A549 (cell line): Measurements from ENCODE around the gene TCL1A. TPM values are rescaled to one million over a fixed set of nuclear protein-coding genes. Genes with fewer than 3 reads are reported as not detected.

ENCODE experiments used
- ATAC-seq, 2 experiments: fragments of 200-7000 bp in 1 of 2; fragments of >200 bp in 1 of 2; cut with Nextera tagmentation in 1 of 2; cut with Tn5 transposase in 1 of 2; 3 replicates each; pipeline versions ENCODE4 v1.8.0 to v1.9.1; 2018 to 2020; ENCODE audit warnings: mild to moderate bottlenecking in 1 of 2, moderate library complexity in 1 of 2
- CTCF ChIA-PET: fragments of 300-600 bp; sonication (Branson Sonifier 250); formaldehyde crosslinking; extraction: SDS; loops from one replicate; lab custom pipeline; 2021; ENCODE audit warnings: antibody characterized with exemption, inconsistent platforms; lab: Yijun Ruan, JAX
- POLR2A ChIA-PET: fragments of 350-600 bp; formaldehyde crosslinking; extraction: SDS; loops from one replicate; lab custom pipeline; 2021; ENCODE audit warnings: antibody characterized with exemption, inconsistent platforms; lab: Yijun Ruan, JAX
- DNase-seq, 2 experiments: peaks; one replicate each; pipeline versions ENCODE4 v3.0.0 to v3.0.0-alpha.2; 2011 to 2016; ENCODE audit warnings: low read depth in 1 of 2, low spot score in 1 of 2
- FAIRE-seq: peaks from 2 replicates; lab custom pipeline; 2011; peaks lifted over from hg19 to GRCh38; lab: Jason Lieb, UNC
- H3K27ac ChIP-seq, 2 experiments: fragments of >200 bp; sonication (Bioruptor Twin); formaldehyde crosslinking; 3 replicates each; pipeline ENCODE4 v1.5.1; 2016 to 2017
- H3K4me1 ChIP-seq: fragments of >200 bp; sonication (Bioruptor Twin); formaldehyde crosslinking; 3 replicates; pipeline ENCODE4 v1.6.1; 2016
- H3K4me2 ChIP-seq: fragments of >200 bp; sonication (Bioruptor Twin); formaldehyde crosslinking; 3 replicates; pipeline ENCODE4 v1.6.1; 2016
- H3K4me3 ChIP-seq: fragments of >200 bp; sonication (Bioruptor Twin); formaldehyde crosslinking; 3 replicates; pipeline ENCODE4 v1.5.1; 2016
- H3K9me3 ChIP-seq: fragments of >200 bp; sonication (Bioruptor Twin); formaldehyde crosslinking; 3 replicates; pipeline ENCODE4 v1.6.1; 2016
- BHLHE40 ChIP-seq: IDR thresholded peaks from 2 replicates; pipeline ENCODE4 v1.6.1; 2012; ENCODE audit warnings: low read depth, low read length, inconsistent platforms
- CHD4 ChIP-seq: fragments of 200-600 bp; sonication (generic); IDR thresholded peaks from 2 replicates; pipeline ENCODE4 v1.6.1; 2016; ENCODE audit warnings: antibody characterized with exemption, mild to moderate bottlenecking, borderline replicate concordance
- EP300 ChIP-seq, 2 experiments: fragments of >200 bp; sonication (Bioruptor Twin); formaldehyde crosslinking; IDR thresholded peaks; 2 replicates in 1 of 2; 3 replicates in 1 of 2; pipeline ENCODE4 v1.6.1; 2016 to 2017
- FOSB ChIP-seq: fragments of 250-450 bp; sonication (Bioruptor Pico); IDR thresholded peaks from 2 replicates; pipeline ENCODE4 v1.5.0; 2020; ENCODE audit warnings: mild to moderate bottlenecking, moderate library complexity
- FOSL2 ChIP-seq, 2 experiments: fragments of 450-650 bp in 1 of 2; fragments of >200 bp in 1 of 2; sonication (Bioruptor Twin) in 1 of 2; formaldehyde crosslinking; IDR thresholded peaks; 2 replicates each; pipeline versions ENCODE4 v1.5.0 to v1.6.1; 2016 to 2020; ENCODE audit warnings: mild to moderate bottlenecking in 1 of 2, moderate library complexity in 1 of 2
- GATA3 ChIP-seq: IDR thresholded peaks from 2 replicates; pipeline ENCODE4 v1.6.1; 2012; ENCODE audit warnings: borderline replicate concordance
- HDAC2 ChIP-seq: fragments of 200-600 bp; sonication (generic); IDR thresholded peaks from 2 replicates; pipeline ENCODE4 v1.6.1; 2016
- HOXA7 ChIP-seq: fragments of 250-450 bp; sonication (Bioruptor Pico); IDR thresholded peaks from 2 replicates; pipeline ENCODE4 v1.5.0; 2020; ENCODE audit warnings: mild to moderate bottlenecking, moderate library complexity
- HOXB13 ChIP-seq: fragments of 250-450 bp; sonication (Bioruptor Pico); IDR thresholded peaks from 2 replicates; pipeline ENCODE4 v1.5.0; 2020; ENCODE audit warnings: low read depth, mild to moderate bottlenecking, moderate library complexity
- KDM5A ChIP-seq: fragments of 200-600 bp; sonication (generic); IDR thresholded peaks from 2 replicates; pipeline ENCODE4 v1.6.1; 2016; ENCODE audit warnings: antibody characterized with exemption, mild to moderate bottlenecking
- MAX ChIP-seq: IDR thresholded peaks from 2 replicates; pipeline ENCODE4 v1.6.1; 2012
- NPAS2 ChIP-seq: fragments of 250-450 bp; sonication (Bioruptor Pico); IDR thresholded peaks from 2 replicates; pipeline ENCODE4 v1.8.0; 2022; ENCODE audit warnings: mild to moderate bottlenecking, moderate library complexity, borderline replicate concordance
- PBX3 ChIP-seq: IDR thresholded peaks from 2 replicates; pipeline ENCODE4 v1.6.1; 2012
- POLR2AphosphoS2 ChIP-seq: conservative IDR thresholded peaks from 2 replicates; pipeline ENCODE4 v1.6.1; 2012; ENCODE audit warnings: low read length, improper control_type of control experiment, inconsistent platforms
- RNF2 ChIP-seq: fragments of 200-600 bp; sonication (generic); IDR thresholded peaks from 2 replicates; pipeline ENCODE4 v1.6.1; 2016; ENCODE audit warnings: low read depth, mild to moderate bottlenecking, antibody characterized with exemption, moderate library complexity, borderline replicate concordance
- SMC3 ChIP-seq: fragments of >200 bp; sonication (Bioruptor Twin); formaldehyde crosslinking; IDR thresholded peaks from 3 replicates; pipeline ENCODE4 v1.6.1; 2018; ENCODE audit warnings: inconsistent platforms
- USF2 ChIP-seq: fragments of 450-650 bp; IDR thresholded peaks from 2 replicates; pipeline ENCODE4 v1.6.1; 2014; ENCODE audit warnings: antibody characterized with exemption
- ZC3H11A ChIP-seq: fragments of 450-650 bp; IDR thresholded peaks from 2 replicates; pipeline ENCODE4 v1.6.1; 2014; ENCODE audit warnings: antibody characterized with exemption, mild to moderate bottlenecking
- ZFP36 ChIP-seq: fragments of 450-650 bp; IDR thresholded peaks from 2 replicates; pipeline ENCODE4 v1.6.1; 2014; ENCODE audit warnings: borderline replicate concordance; ENCODE audit not compliant: partially characterized antibody
- WGBS: methylation state at CpG from one replicate; pipeline ENCODE4 v1.1.6; 2017; ENCODE audit errors: missing lambda C conversion rate; 5-methylcytosine and 5-hydroxymethylcytosine counted together
- polyA plus RNA-seq, 4 experiments: library from polyadenylated mRNA; depleted of rRNA in 3 of 4; stranded (reverse); fragments of >200 nt; fragmentation: RNase III in 1 of 4; extraction: RNeasy Plus Mini Kit Qiagen cat#74134 plus additional on column Dnase treatment in 1 of 4; gene quantifications; 2 replicates in 3 of 4; 3 replicates in 1 of 4; pipeline ENCODE4 v1.2.3, GENCODE V29; 2011 to 2017

Gene TCL1A
- polyA plus RNA-seq, 2 of the 4 experiments (the other 2 are of a cell fraction): not detected

GRCh38 chr14:95679998-95680735 lies 33.8 kb downstream of the TCL1A start:
- CTCF ChIA-PET: interaction anchor here (0.6 to 1.1 kb wide), 2 partner anchors 15 to 19 kb away, joined by 3 to 4 read pairs; no protein-coding TSS in a partner anchor
- H3K4me2 ChIP-seq: 0 out of 3 replicates have a peak overlapping the region, but pooled peaks have one; percentile 7
- no peaks in the 10 kb centered on the region for H3K4me1 ChIP-seq
- POLR2A ChIA-PET: no interaction called here
- DNase-seq: peak in 1 of 2 experiments; percentile 29
- H3K27ac ChIP-seq: no peak overlapping the region
- no peaks in the 10 kb centered on the region for H3K9me3 ChIP-seq
- no peak for FAIRE-seq
- H3K4me3 ChIP-seq: no peak overlapping the region
- peak; percentile 65 to 72; a peak in 4 of 6 replicates for ATAC-seq
- TF ChIP-seq HDAC2 (no peak), SMC3 (no peak), KDM5A (no peak), FOSB (CRISPR knock-in tag) (no peak), ZC3H11A (no peak), MAX (no peak), USF2 (no peak), HOXA7 (no peak), NPAS2 (CRISPR knock-in tag) (no peak)
- WGBS: 5% methylated on average over 8 of the region's 8 CpGs

GRCh38 chr14:95679148-95679815 lies 34.6 kb downstream of the TCL1A start:
- H3K4me1 ChIP-seq: no peaks in the 10 kb centered on the region
- H3K9me3 ChIP-seq: no peaks in the 10 kb centered on the region
- H3K27ac ChIP-seq: no peak overlapping the region
- FAIRE-seq (no peak), DNase-seq (no peak), ATAC-seq (no peak)
- WGBS: 22% methylated on average over 4 of the region's 4 CpGs
- H3K4me2 ChIP-seq: 0 out of 3 replicates have a peak overlapping the region, but pooled peaks have one; percentile 7
- CTCF ChIA-PET: interaction anchor here (0.6 kb wide), 1 partner anchor 18 kb away, joined by 3 read pairs; no protein-coding TSS in a partner anchor
- POLR2A ChIA-PET: no interaction called here
- TF ChIP-seq CHD4: no peak
- no peak for TF ChIP-seq HOXB13
- no peak for TF ChIP-seq EP300 (IDR thresholded peaks at IDR 0.05)
- TF ChIP-seq ZFP36: no peak
- TF ChIP-seq BHLHE40: no peak
- no peak for TF ChIP-seq FOSB (CRISPR knock-in tag)
- TF ChIP-seq POLR2AphosphoS2: no peak
- TF ChIP-seq NPAS2 (CRISPR knock-in tag): no peak
- TF ChIP-seq MAX: no peak
- no peak for TF ChIP-seq GATA3
- no peak for TF ChIP-seq PBX3
- no peak for TF ChIP-seq RNF2
- TF ChIP-seq SMC3: no peak
- no peak for TF ChIP-seq FOSL2 (IDR thresholded peaks at IDR 0.05)
- TF ChIP-seq FOSL2 (CRISPR knock-in tag; IDR thresholded peaks at IDR 0.05): no peak
- H3K4me3 ChIP-seq: no peak overlapping the region
